ENCODE results near the gene GRN. TPM values are rescaled to one million over a fixed set of nuclear protein-coding genes. Genes with fewer than 3 reads are reported as not detected.

GRN gene
- total and polyA plus RNA-seq, 2 experiments from 2014 or later, result 274 to 377 TPM

GRCh38 chr17:44355642-44356099, 10.6 kb downstream of the GRN start:
- peaks cover 9% of the 10 kb centered on the region for H3K4me1 ChIP-seq (ENCODE audit: low read depth)

GRCh38 chr17:44356241-44356640, 11.1 kb downstream of the GRN start:
- Histone ChIP-seq H3K27me3 (no peaks in the 10 kb centered on the region), H3K4me3 (no peak overlapping the region), H3K36me3 (no peaks in the 10 kb centered on the region), H3K9me3 (ENCODE audit: low read depth) (no peaks in the 10 kb centered on the region), H3K27ac (no peak overlapping the region), H3K4me1 (ENCODE audit: low read depth) (peaks cover 14% of the 10 kb centered on the region)
- TF ChIP-seq CTCF (IDR thresholded peaks at IDR 0.05; ENCODE audit: low read depth, low read length), result no peak
- DNase-seq (ENCODE audit: low read depth in 1 of 2, low spot score in 1 of 2), result no peak

More at GRCh38 chr17:44355642-44356099, 10.6 kb downstream of the GRN start:
- H3K27ac ChIP-seq, result no peak overlapping the region
- TF ChIP-seq CTCF (IDR thresholded peaks at IDR 0.05; ENCODE audit: low read depth, low read length), result no peak
- DNase-seq (ENCODE audit: low read depth in 1 of 2, low spot score in 1 of 2), result no peak
- no peak overlapping the region for H3K4me3 ChIP-seq
- H3K36me3 ChIP-seq, result no peaks in the 10 kb centered on the region
- no peaks in the 10 kb centered on the region for H3K27me3 ChIP-seq
- no peaks in the 10 kb centered on the region for H3K9me3 ChIP-seq (ENCODE audit: low read depth)

GRCh38 chr17:44358066-44358465, 13.0 kb downstream of the GRN start:
- Histone ChIP-seq H3K4me1 (ENCODE audit: low read depth) (peaks cover 30% of the 10 kb centered on the region), H3K4me3 (no peak overlapping the region), H3K27ac (no peak overlapping the region), H3K36me3 (no peaks in the 10 kb centered on the region), H3K27me3 (no peaks in the 10 kb centered on the region), H3K9me3 (ENCODE audit: low read depth) (no peaks in the 10 kb centered on the region)
- no peak for TF ChIP-seq CTCF (IDR thresholded peaks at IDR 0.05; ENCODE audit: low read depth, low read length)
- DNase-seq (ENCODE audit: low read depth in 1 of 2, low spot score in 1 of 2), result no peak

GRCh38 chr17:44359006-44359405, 13.9 kb downstream of the GRN start:
- TF ChIP-seq CTCF (IDR thresholded peaks at IDR 0.05; ENCODE audit: low read depth, low read length), result no peak
- H3K27ac ChIP-seq, result no peak overlapping the region
- peaks cover 30% of the 10 kb centered on the region for H3K4me1 ChIP-seq (ENCODE audit: low read depth)
- H3K9me3 ChIP-seq (ENCODE audit: low read depth), result no peaks in the 10 kb centered on the region
- no peak for DNase-seq (ENCODE audit: low read depth in 1 of 2, low spot score in 1 of 2)
- no peaks in the 10 kb centered on the region for H3K27me3 ChIP-seq
- H3K36me3 ChIP-seq, result no peaks in the 10 kb centered on the region
- no peak overlapping the region for H3K4me3 ChIP-seq

- Histone ChIP-seq H3K9me3 (ENCODE audit: low read depth) (no peaks in the 10 kb centered on the region), H3K4me1 (ENCODE audit: low read depth) (peaks cover 30% of the 10 kb centered on the region), H3K27ac (no peak overlapping the region), H3K27me3 (peaks cover under 1% of the 10 kb centered on the region), H3K36me3 (no peaks in the 10 kb centered on the region), H3K4me3 (no peak overlapping the region)
- no peak for TF ChIP-seq CTCF (IDR thresholded peaks at IDR 0.05; ENCODE audit: low read depth, low read length)
- DNase-seq (ENCODE audit: low read depth in 1 of 2, low spot score in 1 of 2), result no peak
Observed at GRCh38 chr17:44359458-44360143, 14.5 kb downstream of the GRN start.

Data from cardiac muscle cell (in vitro differentiated cells and primary cell).